GM23338 (cell line): Measurements from ENCODE around the gene NTN1.
A peak's percentile ranks its signal among the peaks of the same experiment; 100 is the strongest.

Experiments used
- CREB1 ChIP-seq: fragments of 250-450 bp; sonication (Bioruptor Pico); IDR thresholded peaks from 2 replicates; pipeline ENCODE4 v1.5.0; 2020; ENCODE audit warnings: low read depth, mild to moderate bottlenecking, moderate library complexity
- ETS1 ChIP-seq: IDR thresholded peaks from 2 replicates; pipeline ENCODE4 v1.6.1; 2016; ENCODE audit warnings: antibody characterized with exemption
- EZH2 ChIP-seq: fragments of 200-600 bp; sonication (generic); IDR thresholded peaks from one replicate; pipeline ENCODE4 v1.8.0; 2017; ENCODE audit warnings: antibody characterized with exemption, mild to moderate bottlenecking, low read depth; ENCODE audit not compliant: unreplicated experiment
- EZH2phosphoT487 ChIP-seq: fragments of 200-600 bp; sonication (generic); IDR thresholded peaks from one replicate; pipeline ENCODE4 v1.8.1; 2018; ENCODE audit warnings: antibody characterized with exemption; ENCODE audit not compliant: unreplicated experiment
- JUNB ChIP-seq: IDR thresholded peaks from one replicate; pipeline ENCODE4 v1.6.1; 2016; ENCODE audit warnings: antibody characterized with exemption; ENCODE audit not compliant: unreplicated experiment
- NANOG ChIP-seq: IDR thresholded peaks from 2 replicates; pipeline ENCODE4 v1.6.1; 2016; ENCODE audit warnings: antibody characterized with exemption, borderline replicate concordance
- POLR2AphosphoS5 ChIP-seq: IDR thresholded peaks from 2 replicates; pipeline ENCODE4 v1.6.1; 2016; ENCODE audit warnings: antibody characterized with exemption, low read depth
- REST ChIP-seq: IDR thresholded peaks from one replicate; pipeline ENCODE4 v1.6.1; 2018; ENCODE audit warnings: antibody characterized with exemption; ENCODE audit not compliant: unreplicated experiment
- STAT1 ChIP-seq: IDR thresholded peaks from one replicate; pipeline ENCODE4 v1.6.1; 2016; ENCODE audit warnings: antibody characterized with exemption; ENCODE audit not compliant: unreplicated experiment
- ZNF114 ChIP-seq: fragments of 250-450 bp; sonication (Bioruptor Pico); IDR thresholded peaks from 2 replicates; pipeline ENCODE4 v1.5.0; 2020; ENCODE audit warnings: mild to moderate bottlenecking, moderate library complexity
- TF ChIP-seq, protein P1 (sequence below), 2 experiments: fragments of 200-600 bp in 1 of 2; sonication (generic) in 1 of 2; conservative IDR thresholded peaks; 2 replicates each; pipeline versions ENCODE4 v1.5.1 to v1.6.1; 2016 to 2017; ENCODE audit warnings: antibody characterized with exemption in 2 of 2, low read depth in 2 of 2, mild to moderate bottlenecking in 2 of 2, moderate library complexity in 1 of 2
- TF ChIP-seq, protein P2 (sequence below): fragments of 250-450 bp; sonication (Bioruptor Pico); IDR thresholded peaks from 2 replicates; pipeline ENCODE4 v1.5.0; 2020; ENCODE audit warnings: mild to moderate bottlenecking, moderate library complexity

GRCh38 chr17:9179602-9180001 is 158.3 kb downstream of the NTN1 start:
- TF ChIP-seq, protein P1, sequence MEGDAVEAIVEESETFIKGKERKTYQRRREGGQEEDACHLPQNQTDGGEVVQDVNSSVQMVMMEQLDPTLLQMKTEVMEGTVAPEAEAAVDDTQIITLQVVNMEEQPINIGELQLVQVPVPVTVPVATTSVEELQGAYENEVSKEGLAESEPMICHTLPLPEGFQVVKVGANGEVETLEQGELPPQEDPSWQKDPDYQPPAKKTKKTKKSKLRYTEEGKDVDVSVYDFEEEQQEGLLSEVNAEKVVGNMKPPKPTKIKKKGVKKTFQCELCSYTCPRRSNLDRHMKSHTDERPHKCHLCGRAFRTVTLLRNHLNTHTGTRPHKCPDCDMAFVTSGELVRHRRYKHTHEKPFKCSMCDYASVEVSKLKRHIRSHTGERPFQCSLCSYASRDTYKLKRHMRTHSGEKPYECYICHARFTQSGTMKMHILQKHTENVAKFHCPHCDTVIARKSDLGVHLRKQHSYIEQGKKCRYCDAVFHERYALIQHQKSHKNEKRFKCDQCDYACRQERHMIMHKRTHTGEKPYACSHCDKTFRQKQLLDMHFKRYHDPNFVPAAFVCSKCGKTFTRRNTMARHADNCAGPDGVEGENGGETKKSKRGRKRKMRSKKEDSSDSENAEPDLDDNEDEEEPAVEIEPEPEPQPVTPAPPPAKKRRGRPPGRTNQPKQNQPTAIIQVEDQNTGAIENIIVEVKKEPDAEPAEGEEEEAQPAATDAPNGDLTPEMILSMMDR (conservative IDR thresholded peaks at IDR 0.05; ENCODE audit: low read depth in 2 of 2) = peak; percentile 10 to 54; a peak in 2 of 4 replicates
- no peak for TF ChIP-seq EZH2
- no peak for TF ChIP-seq REST
- no peak for TF ChIP-seq ETS1
- no peak for TF ChIP-seq POLR2AphosphoS5
- no peak for TF ChIP-seq NANOG
- TF ChIP-seq EZH2phosphoT487 = no peak
- TF ChIP-seq ZNF114 (CRISPR knock-in tag) = no peak
- no peak for TF ChIP-seq CREB1
- TF ChIP-seq, protein P2, sequence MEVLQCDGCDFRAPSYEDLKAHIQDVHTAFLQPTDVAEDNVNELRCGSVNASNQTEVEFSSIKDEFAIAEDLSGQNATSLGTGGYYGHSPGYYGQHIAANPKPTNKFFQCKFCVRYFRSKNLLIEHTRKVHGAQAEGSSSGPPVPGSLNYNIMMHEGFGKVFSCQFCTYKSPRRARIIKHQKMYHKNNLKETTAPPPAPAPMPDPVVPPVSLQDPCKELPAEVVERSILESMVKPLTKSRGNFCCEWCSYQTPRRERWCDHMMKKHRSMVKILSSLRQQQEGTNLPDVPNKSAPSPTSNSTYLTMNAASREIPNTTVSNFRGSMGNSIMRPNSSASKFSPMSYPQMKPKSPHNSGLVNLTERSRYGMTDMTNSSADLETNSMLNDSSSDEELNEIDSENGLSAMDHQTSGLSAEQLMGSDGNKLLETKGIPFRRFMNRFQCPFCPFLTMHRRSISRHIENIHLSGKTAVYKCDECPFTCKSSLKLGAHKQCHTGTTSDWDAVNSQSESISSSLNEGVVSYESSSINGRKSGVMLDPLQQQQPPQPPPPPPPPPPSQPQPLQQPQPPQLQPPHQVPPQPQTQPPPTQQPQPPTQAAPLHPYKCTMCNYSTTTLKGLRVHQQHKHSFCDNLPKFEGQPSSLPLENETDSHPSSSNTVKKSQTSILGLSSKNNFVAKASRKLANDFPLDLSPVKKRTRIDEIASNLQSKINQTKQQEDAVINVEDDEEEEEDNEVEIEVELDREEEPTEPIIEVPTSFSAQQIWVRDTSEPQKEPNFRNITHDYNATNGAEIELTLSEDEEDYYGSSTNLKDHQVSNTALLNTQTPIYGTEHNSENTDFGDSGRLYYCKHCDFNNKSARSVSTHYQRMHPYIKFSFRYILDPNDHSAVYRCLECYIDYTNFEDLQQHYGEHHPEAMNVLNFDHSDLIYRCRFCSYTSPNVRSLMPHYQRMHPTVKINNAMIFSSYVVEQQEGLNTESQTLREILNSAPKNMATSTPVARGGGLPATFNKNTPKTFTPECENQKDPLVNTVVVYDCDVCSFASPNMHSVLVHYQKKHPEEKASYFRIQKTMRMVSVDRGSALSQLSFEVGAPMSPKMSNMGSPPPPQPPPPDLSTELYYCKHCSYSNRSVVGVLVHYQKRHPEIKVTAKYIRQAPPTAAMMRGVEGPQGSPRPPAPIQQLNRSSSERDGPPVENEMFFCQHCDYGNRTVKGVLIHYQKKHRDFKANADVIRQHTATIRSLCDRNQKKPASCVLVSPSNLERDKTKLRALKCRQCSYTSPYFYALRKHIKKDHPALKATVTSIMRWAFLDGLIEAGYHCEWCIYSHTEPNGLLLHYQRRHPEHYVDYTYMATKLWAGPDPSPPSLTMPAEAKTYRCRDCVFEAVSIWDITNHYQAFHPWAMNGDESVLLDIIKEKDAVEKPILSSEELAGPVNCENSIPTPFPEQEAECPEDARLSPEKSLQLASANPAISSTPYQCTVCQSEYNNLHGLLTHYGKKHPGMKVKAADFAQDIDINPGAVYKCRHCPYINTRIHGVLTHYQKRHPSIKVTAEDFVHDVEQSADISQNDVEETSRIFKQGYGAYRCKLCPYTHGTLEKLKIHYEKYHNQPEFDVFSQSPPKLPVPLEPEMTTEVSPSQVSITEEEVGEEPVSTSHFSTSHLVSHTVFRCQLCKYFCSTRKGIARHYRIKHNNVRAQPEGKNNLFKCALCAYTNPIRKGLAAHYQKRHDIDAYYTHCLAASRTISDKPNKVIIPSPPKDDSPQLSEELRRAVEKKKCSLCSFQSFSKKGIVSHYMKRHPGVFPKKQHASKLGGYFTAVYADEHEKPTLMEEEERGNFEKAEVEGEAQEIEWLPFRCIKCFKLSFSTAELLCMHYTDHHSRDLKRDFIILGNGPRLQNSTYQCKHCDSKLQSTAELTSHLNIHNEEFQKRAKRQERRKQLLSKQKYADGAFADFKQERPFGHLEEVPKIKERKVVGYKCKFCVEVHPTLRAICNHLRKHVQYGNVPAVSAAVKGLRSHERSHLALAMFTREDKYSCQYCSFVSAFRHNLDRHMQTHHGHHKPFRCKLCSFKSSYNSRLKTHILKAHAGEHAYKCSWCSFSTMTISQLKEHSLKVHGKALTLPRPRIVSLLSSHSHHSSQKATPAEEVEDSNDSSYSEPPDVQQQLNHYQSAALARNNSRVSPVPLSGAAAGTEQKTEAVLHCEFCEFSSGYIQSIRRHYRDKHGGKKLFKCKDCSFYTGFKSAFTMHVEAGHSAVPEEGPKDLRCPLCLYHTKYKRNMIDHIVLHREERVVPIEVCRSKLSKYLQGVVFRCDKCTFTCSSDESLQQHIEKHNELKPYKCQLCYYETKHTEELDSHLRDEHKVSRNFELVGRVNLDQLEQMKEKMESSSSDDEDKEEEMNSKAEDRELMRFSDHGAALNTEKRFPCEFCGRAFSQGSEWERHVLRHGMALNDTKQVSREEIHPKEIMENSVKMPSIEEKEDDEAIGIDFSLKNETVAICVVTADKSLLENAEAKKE = no peak
- TF ChIP-seq STAT1 = no peak
- no peak for TF ChIP-seq JUNB
